Spleen (tissue), 7 donors: ENCODE data around the gene DRC1.

Experiments
- CTCF ChIP-seq, 11 experiments: fragments of 200-600 bp in 7 of 11; fragments of 450-650 bp in 4 of 11; sonication (generic) in 4 of 11; IDR thresholded peaks in 8 of 11; conservative IDR thresholded peaks in 3 of 11; 1 replicate in 7 of 11; 2 replicates in 4 of 11; pipeline versions ENCODE4 v1.4.0 to v1.8.0; 2016 to 2021; ENCODE audit warnings: antibody characterized with exemption in 11 of 11, inconsistent platforms in 4 of 11, mild to moderate bottlenecking in 1 of 11
- POLR2A ChIP-seq, 3 donors: fragments of 450-650 bp; IDR thresholded peaks; one replicate each; pipeline ENCODE4 v1.5.1; 2017; ENCODE audit warnings: antibody characterized with exemption in 3 of 3, mild to moderate bottlenecking in 1 of 3
- POLR2AphosphoS5 ChIP-seq, 3 donors: sonication (generic); formaldehyde crosslinking; IDR thresholded peaks; one replicate each; pipeline ENCODE4 v1.5.1; 2017; ENCODE audit warnings: antibody characterized with exemption in 3 of 3
- donor health status: DM: no; HTN: no; CAD: no; lungs with moderate emphysema.
- donor health status: DM: no; HTN: no; CAD: no.
- donor health status: DM: no; HTN: no; CAD: no.

DNA sequence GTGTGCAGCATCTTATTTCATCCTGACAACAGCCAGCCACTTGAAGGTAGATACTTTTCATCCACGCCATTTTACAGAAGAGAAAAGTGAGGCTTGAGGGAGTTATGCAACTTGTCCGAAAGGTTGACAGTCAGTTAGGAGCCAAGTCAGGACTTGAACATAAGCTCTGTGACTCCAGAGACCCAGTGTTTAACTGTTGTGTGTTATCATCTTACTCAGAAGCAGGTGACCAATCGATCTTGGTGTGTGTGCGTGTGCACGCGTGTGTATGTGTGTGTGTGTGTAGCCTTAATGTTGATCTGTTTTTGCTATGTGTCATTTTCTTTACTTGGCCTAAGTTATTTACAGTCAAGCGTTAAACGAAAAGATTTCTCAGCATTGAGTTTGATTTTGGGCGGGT is 22.0 kb downstream of the DRC1 start:
- TF ChIP-seq CTCF (IDR thresholded peaks at IDR 0.05 in 8 of 11, conservative IDR thresholded peaks at IDR 0.05 in 3 of 11) (no peak), POLR2A (IDR thresholded peaks at IDR 0.05) (no peak), POLR2AphosphoS5 (IDR thresholded peaks at IDR 0.05) (no peak)
